ENCODE results near the gene EPO.

GRCh38 chr7:100688326-100688860 is 31.9 kb upstream of the EPO start:
- TF ChIP-seq CTCF (IDR thresholded peaks at IDR 0.05), result no peak
- TF ChIP-seq ZFX (IDR thresholded peaks at IDR 0.05; ENCODE audit: borderline replicate concordance), result no peak
